ENCODE data around the gene TIMM29.
A peak's percentile ranks its signal among the peaks of the same experiment; 100 is the strongest.
"Not testable (repeated sequence)": the region's sequence is repeated elsewhere in the genome, so short reads cannot be mapped to it uniquely, and the experiment has no call there.

Gene TIMM29

GRCh38 chr19:10929402-10929794 lies 787 bp downstream of the TIMM29 start:
- H3K9me3 ChIP-seq, result no peaks in the 10 kb centered on the region
- no peak for DNase-seq
- H3K27me3 ChIP-seq, result no peaks in the 10 kb centered on the region
- no peaks in the 10 kb centered on the region for H3K4me1 ChIP-seq
- TF ChIP-seq CTCF (IDR thresholded peaks at IDR 0.05; ENCODE audit: low read depth, low read length), result no peak
- peaks cover 15% of the 10 kb centered on the region for H3K36me3 ChIP-seq
- peak overlapping the region; percentile 88 for H3K4me3 ChIP-seq (ENCODE audit: low read depth, low read length)

GRCh38 chr19:10935371-10936059 lies 6.9 kb downstream of the TIMM29 start:
- Histone ChIP-seq H3K36me3 (peaks cover 5% of the 10 kb centered on the region), H3K4me3 (ENCODE audit: low read depth, low read length) (no peak overlapping the region), H3K4me1 (no peaks in the 10 kb centered on the region), H3K9me3 (no peaks in the 10 kb centered on the region), H3K27me3 (no peaks in the 10 kb centered on the region)
- DNase-seq, result no peak
- TF ChIP-seq CTCF (IDR thresholded peaks at IDR 0.05; ENCODE audit: low read depth, low read length), result no peak

- Histone ChIP-seq H3K4me3 (ENCODE audit: low read depth, low read length) (peak overlapping the region; percentile 42), H3K9me3 (no peaks in the 10 kb centered on the region), H3K36me3 (no peaks in the 10 kb centered on the region; the same call in 1 of the 2 replicates), H3K4me1 (no peaks in the 10 kb centered on the region), H3K27me3 (no peaks in the 10 kb centered on the region)
- peak; percentile 80 for DNase-seq
- peak; percentile 77 for TF ChIP-seq CTCF (IDR thresholded peaks at IDR 0.05; ENCODE audit: low read depth, low read length)
These were observed 8.1 kb downstream of the TIMM29 start for GRCh38 chr19:10936661-10937084.

GRCh38 chr19:10941649-10942048 lies 13.0 kb downstream of the TIMM29 start:
- H3K4me3 ChIP-seq (ENCODE audit: low read depth, low read length), result peak overlapping the region; percentile 45
- not testable (repeated sequence) for DNase-seq, H3K4me1 ChIP-seq, H3K36me3 ChIP-seq, H3K9me3 ChIP-seq, H3K27me3 ChIP-seq

GRCh38 chr19:10943412-10943811 lies 14.8 kb downstream of the TIMM29 start:
- H3K9me3 ChIP-seq; H3K4me1 ChIP-seq; DNase-seq; H3K36me3 ChIP-seq; H3K27me3 ChIP-seq; H3K4me3 ChIP-seq (ENCODE audit: low read depth, low read length): not testable (repeated sequence)

GRCh38 chr19:10945264-10945663 lies 16.7 kb downstream of the TIMM29 start:
- no peak for TF ChIP-seq CTCF (IDR thresholded peaks at IDR 0.05; ENCODE audit: low read depth, low read length)
- Histone ChIP-seq H3K27me3 (no peaks in the 10 kb centered on the region), H3K9me3 (no peaks in the 10 kb centered on the region), H3K4me3 (ENCODE audit: low read depth, low read length) (no peak overlapping the region), H3K4me1 (peaks cover 5% of the 10 kb centered on the region), H3K36me3 (no peaks in the 10 kb centered on the region)
- no peak for DNase-seq

GRCh38 chr19:10946958-10947657 lies 18.5 kb downstream of the TIMM29 start:
- H3K36me3 ChIP-seq, result no peaks in the 10 kb centered on the region
- no peak for DNase-seq
- no peaks in the 10 kb centered on the region for H3K9me3 ChIP-seq
- H3K27me3 ChIP-seq, result no peaks in the 10 kb centered on the region
- no peak for TF ChIP-seq CTCF (IDR thresholded peaks at IDR 0.05; ENCODE audit: low read depth, low read length)
- H3K4me1 ChIP-seq, result peaks cover 5% of the 10 kb centered on the region
- no peak overlapping the region for H3K4me3 ChIP-seq (ENCODE audit: low read depth, low read length)
